NOMO-1 treated with dmso at 0.1 percent for 144 hours (cell line): Measurements from ENCODE around the gene CD93.

Experiments used
- DNase-seq: peaks from one replicate; lab custom pipeline; 2025; ENCODE audit not compliant: unreplicated experiment; lab: John Stamatoyannopoulos, UW

CD93 gene

GRCh38 chr20:23084282-23084844 is 1.8 kb downstream of the CD93 start:
- DNase-seq, result no peak

DNA sequence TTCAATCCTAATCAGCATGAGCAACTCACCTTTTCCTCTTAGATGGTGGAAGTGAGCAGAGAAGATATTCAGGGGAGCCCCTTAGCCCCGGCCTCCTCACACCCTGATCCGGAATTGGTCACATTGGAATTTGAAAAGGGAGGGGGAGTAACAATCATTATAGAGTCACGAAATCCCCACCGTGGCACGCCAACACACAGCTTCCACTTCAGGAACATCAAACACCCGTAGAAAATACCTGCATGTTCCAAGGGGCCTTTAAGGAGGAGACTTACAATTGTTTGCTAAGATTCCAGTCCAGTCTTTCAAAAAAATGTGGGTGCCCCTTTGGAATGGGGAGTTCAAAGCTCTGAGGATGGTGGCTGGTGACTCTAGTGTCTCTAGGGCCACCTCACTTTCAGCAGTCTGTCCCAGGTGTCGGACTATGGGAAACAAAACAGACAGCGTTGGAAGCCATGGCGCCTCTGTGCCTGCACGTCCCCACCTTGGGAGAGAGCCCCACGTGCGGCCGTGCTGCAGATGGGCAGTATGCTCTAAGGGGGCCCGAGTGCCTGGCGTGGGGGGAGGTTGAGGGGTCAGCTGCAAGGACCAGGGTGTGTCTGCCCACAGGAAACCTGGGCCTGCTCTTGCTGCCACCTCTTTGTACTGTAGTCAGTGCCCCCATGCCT is 2.4 kb downstream of the CD93 start:
- no peak for DNase-seq

- no peak for DNase-seq
Measured at GRCh38 chr20:23082846-23083552, 3.1 kb downstream of the CD93 start.

DNA sequence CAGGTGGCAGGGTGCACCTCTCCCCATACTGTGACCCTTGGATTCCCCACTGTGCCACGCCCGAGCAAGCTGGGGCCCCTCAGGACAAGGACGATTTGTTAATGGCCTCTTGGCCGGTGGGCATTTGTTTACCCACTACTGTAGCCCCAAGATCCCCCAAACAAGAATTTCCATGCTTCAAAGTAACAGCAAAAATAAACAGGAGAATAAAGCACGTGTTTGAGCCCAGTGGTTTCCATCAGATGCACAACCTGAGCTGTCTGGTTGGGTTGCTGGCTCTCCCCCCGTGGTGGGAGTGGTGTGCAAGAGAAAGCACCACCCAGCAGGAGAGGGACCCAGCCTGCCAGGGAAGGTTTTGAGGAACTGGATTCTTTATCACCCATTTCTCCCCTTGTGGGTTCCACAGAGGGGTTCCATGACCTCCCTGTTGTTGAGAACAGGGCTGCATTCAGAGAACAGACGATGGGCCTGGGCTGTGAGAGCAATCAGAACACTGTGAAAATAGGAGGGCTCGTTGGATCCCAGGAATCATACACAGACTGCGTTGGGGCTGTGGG is 4.8 kb downstream of the CD93 start:
- no peak for DNase-seq

DNA sequence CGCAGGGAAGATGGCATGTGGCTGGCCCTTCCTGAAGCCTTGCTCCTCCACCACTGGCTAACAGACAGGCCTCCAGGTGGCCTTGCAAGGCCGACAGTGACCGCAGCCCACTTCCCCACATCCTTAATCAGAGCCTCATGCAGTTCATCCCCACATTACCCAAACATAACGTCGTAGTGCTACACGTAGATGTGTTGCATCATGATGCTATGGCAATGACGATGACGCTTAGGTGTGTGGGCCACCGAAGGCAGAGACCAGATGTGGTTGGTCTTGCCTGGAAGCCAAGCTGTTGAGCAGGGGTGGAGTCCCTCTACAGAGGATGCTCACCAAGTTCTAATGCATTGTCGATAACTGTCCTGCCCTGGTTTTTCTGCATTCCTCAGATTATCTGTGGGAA is 5.6 kb downstream of the CD93 start:
- DNase-seq, result no peak

DNA sequence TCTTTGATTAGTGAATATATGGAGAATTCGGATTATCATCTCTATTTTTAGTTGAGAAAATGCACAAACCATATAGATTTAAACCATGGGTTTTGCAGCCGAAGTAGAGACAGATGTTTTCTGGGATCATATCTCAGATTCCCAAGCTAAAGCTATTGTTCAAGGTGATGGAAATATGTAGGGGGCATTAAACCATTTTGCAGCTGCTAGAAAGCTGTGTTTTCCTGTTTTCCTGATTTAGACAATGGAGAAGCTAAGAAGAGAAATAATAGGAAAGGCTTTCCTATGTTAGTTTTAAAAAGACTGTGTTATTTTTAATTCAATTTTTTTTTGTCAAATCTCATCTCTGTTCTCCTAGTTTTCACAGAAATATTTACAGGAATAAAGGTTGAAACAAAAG is 6.2 kb downstream of the CD93 start:
- no peak for DNase-seq

GRCh38 chr20:23079016-23079351 is 7.1 kb downstream of the CD93 start:
- no peak for DNase-seq

- DNase-seq, result no peak
Measured at GRCh38 chr20:23078351-23079015, 7.6 kb downstream of the CD93 start.

- no peak for DNase-seq
Measured at GRCh38 chr20:23077277-23077676, 8.8 kb downstream of the CD93 start.

GRCh38 chr20:23074052-23074451 is 12.1 kb downstream of the CD93 start:
- no peak for DNase-seq

GRCh38 chr20:23072892-23073586 is 13.1 kb downstream of the CD93 start:
- no peak for DNase-seq

DNA sequence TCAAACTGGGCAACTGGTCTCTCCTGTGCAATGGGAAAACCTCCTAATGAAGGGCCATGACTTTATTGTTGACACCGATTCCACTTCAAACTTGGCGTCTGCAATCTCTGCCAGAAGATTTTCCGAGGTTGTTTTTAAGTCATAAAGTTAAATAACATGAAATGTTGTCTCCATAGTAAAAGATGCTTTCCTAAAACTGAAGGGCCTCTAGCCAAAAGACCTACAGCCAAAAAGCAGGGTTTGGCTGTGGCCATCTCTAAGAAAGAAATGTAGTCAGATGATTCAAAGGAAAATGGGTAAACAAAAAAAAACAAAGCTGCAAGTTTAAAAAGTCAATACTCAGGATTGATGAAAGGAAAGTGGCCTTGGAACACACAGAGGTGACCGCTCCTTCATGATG is 14.1 kb downstream of the CD93 start:
- no peak for DNase-seq

DNA sequence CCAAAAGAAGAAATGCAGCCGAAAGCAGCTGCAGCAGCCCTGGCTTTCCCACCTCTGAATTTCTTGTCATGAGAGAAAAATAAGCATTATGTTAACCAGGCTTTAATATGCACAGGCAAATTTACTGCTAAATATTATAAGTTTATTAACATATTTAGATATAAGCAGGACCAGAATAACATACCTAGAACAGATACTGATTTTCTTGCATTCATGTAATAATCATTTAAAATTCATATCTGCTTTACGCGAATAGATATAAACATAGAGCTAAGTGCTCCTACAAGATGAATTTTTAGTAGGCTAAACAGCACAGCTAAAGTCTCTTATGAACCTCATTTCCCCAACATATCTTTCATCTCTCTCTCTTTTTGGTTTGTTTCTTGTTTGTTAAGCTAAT is 14.7 kb downstream of the CD93 start:
- DNase-seq, result no peak

GRCh38 chr20:23069108-23069507 is 17.0 kb downstream of the CD93 start:
- no peak for DNase-seq

DNA sequence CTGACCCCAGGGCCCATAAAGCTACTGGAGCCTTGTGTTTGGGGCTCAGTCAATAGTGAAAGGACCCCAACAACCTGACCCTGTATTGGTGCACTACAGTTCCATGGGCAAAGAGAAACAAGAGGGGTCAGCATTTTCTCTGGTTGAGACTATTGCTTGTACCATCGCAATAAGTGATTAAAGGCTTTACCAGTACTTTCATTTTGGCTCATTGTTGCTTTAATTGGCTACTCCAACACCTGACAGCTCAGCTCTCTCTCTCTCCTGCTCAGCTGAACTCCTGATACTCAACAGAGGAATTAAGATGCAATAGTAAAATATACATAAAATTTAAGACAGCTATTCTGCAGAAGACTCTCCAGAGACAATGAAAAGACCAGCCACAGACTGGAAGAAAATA is 17.8 kb downstream of the CD93 start:
- DNase-seq, result no peak

DNA sequence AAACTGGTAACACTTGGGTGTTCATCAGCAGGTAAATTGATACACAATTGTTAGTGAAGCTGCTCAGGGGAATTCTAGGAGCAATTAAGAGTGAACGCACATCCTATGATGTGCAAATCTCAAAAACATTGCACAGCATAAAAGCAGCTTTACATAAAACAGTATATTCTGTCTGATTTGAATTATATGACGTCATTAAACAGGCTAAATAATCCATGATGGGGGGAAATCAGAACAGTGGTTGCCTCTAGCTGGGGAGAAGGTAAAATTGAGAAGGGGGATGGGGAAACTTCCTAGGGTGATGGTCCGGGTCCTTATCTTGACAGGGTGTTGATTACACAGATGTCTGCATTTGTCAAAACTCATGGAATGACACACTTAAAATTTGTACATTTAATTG is 19.4 kb downstream of the CD93 start:
- no peak for DNase-seq

DNA sequence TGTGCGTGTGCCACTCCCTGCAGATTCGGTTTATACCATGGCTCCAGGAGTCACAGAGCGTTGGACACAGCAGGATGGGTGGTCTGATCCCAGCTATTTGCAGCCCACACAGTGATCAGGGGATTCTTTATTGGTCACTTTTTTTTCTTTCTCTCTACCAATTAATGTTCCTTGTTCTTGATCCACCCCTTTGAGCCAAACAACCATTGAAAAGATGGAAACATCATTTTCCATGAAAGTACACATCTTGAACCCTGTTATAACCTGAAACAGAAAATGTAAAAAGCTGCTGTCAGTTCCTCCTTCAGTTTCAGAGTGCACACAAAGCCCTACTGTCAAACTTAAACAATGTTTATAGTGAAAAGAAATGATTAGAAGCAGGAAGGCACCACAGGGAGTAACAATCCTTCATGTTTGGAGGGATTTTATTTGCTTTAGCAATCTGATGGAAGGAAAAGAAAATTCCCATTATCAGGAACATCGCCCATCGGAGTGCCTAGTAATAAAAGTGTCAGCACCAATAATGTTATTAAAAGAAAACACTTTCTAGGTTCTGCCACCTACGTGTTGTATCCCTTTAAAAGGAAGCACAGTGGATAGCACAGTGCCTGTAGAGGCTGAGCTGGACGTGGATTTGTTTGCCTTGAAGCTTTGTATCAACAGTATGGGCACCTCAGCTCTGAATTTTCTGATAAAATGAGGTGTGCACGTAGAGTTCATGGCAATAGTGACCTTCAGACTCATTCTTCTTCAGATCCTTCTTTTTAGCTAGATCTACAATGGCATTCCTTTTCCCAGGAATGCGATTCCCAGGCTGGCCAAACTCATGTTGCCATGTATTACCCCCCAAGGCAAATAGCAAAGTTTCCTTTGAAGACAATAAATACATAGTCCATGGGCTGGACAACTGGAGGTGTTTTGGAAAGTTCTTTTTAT is 20.6 kb downstream of the CD93 start:
- no peak for DNase-seq

DNA sequence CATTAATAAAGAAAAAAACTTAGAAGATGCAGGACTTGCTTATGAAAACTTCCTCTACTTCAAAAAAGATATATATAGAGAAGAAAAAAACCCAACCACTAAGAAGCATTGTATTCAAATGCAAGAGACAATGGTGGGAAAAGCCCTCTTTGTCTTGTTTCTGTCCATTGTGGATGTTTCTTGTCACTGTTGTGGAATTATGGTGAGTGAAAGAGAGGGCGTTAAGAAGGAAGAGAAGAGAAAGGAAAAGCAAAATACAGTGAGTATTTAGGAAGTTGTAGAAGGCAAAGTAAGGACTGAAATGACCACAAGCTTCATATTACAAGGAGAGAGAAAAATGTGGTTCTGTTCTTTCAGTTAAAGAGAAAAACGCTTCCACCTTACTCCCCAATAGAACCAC is 22.5 kb downstream of the CD93 start:
- no peak for DNase-seq

DNA sequence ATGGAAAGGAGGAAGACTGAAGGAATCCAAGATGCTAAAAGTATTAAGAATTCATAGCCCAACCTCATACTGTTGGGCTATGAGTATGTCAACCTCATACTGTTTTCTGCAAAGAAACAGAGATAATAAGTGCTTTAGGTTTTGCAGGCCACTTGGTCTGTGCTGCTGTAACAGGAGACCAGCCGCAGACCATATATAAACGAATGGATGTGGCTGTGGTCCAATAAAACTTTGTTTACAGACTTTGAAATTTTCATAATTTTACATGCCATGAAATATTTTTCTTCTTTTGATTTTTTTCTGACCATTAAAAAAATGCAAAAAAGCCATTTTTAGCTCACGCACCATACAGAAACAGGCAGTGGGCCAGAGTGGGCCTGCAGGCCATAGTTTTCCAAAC is 23.0 kb downstream of the CD93 start:
- DNase-seq, result no peak

- no peak for DNase-seq
Measured at GRCh38 chr20:23062632-23063031, 23.5 kb downstream of the CD93 start.
